ENCODE measurements around the gene FRY.

DNA sequence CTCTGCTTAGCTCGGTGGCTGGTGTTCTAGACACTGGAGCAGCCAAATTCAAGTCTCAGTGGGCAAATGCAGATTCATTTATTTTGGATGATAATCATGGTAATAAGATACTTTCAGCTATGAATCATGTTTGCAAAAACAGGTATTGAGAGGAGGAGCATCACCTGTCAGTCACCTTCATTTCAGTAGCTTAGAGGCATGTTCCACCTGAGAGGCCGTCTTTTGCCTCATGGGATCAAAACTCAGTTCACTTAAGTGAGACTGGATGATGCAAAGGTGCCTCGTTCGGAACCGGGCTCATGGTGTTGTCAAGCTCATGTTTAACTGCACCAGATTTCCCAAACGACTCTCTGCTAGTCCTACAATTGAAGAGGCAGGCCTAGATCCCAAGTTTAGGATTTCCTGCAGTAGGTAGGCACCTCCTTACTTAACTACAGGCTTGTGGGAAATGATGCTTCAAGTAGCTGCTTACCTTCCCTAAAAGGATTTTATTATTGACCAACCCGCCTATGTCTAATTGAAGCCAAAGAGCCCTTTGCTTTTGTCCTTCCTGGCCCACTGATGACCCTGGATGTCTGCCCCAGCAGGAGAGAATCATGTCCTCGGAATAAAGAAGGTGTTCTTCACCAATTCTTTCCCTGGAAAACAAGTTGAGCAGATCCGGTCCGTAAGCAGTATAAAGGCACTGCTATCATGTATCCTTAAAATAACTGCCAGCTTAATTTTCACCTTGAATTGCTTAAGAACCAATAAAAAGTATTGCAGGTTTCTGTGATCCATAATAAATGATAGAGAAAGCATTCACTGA is 223.5 kb downstream of the FRY start:
- TF ChIP-seq, protein P1, sequence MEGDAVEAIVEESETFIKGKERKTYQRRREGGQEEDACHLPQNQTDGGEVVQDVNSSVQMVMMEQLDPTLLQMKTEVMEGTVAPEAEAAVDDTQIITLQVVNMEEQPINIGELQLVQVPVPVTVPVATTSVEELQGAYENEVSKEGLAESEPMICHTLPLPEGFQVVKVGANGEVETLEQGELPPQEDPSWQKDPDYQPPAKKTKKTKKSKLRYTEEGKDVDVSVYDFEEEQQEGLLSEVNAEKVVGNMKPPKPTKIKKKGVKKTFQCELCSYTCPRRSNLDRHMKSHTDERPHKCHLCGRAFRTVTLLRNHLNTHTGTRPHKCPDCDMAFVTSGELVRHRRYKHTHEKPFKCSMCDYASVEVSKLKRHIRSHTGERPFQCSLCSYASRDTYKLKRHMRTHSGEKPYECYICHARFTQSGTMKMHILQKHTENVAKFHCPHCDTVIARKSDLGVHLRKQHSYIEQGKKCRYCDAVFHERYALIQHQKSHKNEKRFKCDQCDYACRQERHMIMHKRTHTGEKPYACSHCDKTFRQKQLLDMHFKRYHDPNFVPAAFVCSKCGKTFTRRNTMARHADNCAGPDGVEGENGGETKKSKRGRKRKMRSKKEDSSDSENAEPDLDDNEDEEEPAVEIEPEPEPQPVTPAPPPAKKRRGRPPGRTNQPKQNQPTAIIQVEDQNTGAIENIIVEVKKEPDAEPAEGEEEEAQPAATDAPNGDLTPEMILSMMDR (IDR thresholded peaks at IDR 0.05), result no peak
- TF ChIP-seq, protein P2, sequence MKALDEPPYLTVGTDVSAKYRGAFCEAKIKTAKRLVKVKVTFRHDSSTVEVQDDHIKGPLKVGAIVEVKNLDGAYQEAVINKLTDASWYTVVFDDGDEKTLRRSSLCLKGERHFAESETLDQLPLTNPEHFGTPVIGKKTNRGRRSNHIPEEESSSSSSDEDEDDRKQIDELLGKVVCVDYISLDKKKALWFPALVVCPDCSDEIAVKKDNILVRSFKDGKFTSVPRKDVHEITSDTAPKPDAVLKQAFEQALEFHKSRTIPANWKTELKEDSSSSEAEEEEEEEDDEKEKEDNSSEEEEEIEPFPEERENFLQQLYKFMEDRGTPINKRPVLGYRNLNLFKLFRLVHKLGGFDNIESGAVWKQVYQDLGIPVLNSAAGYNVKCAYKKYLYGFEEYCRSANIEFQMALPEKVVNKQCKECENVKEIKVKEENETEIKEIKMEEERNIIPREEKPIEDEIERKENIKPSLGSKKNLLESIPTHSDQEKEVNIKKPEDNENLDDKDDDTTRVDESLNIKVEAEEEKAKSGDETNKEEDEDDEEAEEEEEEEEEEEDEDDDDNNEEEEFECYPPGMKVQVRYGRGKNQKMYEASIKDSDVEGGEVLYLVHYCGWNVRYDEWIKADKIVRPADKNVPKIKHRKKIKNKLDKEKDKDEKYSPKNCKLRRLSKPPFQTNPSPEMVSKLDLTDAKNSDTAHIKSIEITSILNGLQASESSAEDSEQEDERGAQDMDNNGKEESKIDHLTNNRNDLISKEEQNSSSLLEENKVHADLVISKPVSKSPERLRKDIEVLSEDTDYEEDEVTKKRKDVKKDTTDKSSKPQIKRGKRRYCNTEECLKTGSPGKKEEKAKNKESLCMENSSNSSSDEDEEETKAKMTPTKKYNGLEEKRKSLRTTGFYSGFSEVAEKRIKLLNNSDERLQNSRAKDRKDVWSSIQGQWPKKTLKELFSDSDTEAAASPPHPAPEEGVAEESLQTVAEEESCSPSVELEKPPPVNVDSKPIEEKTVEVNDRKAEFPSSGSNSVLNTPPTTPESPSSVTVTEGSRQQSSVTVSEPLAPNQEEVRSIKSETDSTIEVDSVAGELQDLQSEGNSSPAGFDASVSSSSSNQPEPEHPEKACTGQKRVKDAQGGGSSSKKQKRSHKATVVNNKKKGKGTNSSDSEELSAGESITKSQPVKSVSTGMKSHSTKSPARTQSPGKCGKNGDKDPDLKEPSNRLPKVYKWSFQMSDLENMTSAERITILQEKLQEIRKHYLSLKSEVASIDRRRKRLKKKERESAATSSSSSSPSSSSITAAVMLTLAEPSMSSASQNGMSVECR (CRISPR knock-in tag; IDR thresholded peaks at IDR 0.05; ENCODE audit: borderline replicate concordance), result no peak
- no peak for TF ChIP-seq ELF4 (CRISPR knock-in tag; IDR thresholded peaks at IDR 0.05; ENCODE audit: low read depth)
- TF ChIP-seq, protein P3, sequence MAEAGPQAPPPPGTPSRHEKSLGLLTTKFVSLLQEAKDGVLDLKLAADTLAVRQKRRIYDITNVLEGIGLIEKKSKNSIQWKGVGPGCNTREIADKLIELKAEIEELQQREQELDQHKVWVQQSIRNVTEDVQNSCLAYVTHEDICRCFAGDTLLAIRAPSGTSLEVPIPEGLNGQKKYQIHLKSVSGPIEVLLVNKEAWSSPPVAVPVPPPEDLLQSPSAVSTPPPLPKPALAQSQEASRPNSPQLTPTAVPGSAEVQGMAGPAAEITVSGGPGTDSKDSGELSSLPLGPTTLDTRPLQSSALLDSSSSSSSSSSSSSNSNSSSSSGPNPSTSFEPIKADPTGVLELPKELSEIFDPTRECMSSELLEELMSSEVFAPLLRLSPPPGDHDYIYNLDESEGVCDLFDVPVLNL (CRISPR knock-in tag; IDR thresholded peaks at IDR 0.05; ENCODE audit: borderline replicate concordance, low read depth), result no peak
- TF ChIP-seq ZNF138 (CRISPR knock-in tag; conservative IDR thresholded peaks at IDR 0.05), result no peak
- TF ChIP-seq ETV6 (CRISPR knock-in tag; IDR thresholded peaks at IDR 0.05), result no peak

All from WTC11 (cell line).